Measurements from ENCODE around the gene PDZRN4.
A peak's percentile ranks its signal among the peaks of the same experiment; 100 is the strongest.
"Not testable (repeated sequence)": the region's sequence is repeated elsewhere in the genome, so short reads cannot be mapped to it uniquely, and the experiment has no call there.

Gene PDZRN4

DNA sequence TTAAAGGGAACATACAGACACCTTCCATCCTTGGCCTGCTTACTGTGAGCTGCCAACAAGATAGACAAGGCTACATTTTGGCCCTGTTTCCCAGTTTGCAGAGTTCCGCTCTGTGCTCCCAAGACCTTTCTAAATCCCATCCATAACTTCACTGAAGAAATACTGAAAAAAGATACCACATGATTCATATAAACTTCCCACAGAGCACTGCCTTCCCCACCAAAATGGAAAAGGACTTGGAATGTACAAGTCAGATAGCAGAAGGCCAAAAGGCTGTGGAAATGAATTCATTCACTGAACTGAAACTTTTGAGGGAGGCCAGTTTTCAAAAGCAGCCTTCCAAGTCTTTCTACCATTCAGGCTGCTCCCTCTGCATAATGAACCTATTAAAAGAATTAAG, 29.6 kb downstream of the PDZRN4 start:
- DNase-seq, result no peak

DNA sequence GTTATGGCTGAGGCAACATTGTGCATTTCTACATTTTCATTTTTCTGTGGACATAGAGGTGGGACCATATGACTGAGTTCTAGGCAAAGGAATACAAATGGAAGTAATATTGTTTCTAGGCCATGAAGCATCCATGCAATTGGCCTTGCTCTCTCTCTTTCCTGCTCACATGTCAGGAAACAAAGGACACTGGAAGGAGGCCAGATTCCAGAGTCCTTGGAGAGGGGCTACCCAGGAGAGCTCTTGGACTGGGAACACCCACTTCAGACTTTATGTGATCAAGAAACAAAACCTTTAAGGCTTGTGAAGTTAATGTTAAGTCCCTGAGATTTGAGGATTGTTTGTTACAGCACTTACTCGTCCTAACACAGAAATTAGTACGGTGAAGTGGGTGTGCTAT, 32.8 kb downstream of the PDZRN4 start:
- DNase-seq, result no peak

DNA sequence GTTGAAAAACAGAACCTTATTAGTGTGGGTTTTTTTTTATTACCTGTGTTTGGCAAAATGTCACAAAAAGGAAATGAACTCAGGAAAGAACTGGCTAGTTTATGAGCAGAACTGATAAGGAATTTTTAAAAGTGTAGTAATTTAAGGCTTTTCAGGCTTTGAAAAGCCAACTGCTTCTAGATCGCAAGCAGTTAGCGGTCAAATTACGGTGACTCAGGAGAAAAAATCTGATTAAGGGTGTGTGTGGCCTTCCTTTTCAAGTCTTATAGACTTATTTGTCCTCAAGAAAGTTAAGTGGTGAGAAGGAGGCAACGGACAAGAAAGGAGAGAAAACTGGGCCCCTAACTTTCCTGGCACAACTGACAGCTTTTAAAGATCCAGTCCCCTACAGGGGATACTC, 33.4 kb downstream of the PDZRN4 start:
- DNase-seq, result no peak

DNA sequence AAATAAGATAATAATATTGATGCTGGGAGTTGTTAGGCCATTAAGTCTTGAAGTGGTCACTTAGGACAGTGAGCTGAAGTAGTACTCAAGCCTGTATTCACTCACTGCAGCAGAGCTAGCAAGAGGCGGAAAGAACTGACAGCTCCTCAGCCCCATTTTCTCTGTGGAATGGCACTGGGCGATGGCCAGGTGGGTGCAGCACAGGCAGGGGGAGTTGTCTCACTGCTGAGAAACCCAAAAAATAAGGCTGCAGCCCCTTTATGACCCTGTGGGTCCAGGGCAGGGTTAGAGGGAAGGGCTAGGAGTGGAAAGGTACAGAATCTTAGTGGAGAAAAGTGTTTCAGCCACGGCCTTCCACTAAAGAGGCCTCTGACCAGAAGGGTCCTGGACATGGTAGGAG, 35.5 kb downstream of the PDZRN4 start:
- DNase-seq, result no peak

DNA sequence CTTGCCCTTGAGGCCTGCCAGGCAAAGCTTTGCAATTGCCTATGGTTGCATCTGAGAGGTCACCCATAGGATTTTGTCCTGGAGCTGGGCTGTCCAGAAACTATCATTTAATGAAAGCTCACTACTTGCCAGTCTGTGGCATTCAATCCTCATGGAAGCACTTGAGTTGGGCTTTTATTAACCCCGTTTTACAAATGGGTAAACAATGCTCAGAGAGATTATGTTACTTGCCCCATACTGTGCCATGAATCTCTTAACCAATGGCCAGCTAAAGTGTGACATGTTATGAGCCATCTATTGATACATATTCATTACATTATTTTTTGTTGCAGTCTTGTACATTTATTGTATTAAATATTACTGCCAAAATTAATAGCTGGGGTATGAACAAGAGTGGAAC, 35.9 kb downstream of the PDZRN4 start:
- DNase-seq, result no peak

DNA sequence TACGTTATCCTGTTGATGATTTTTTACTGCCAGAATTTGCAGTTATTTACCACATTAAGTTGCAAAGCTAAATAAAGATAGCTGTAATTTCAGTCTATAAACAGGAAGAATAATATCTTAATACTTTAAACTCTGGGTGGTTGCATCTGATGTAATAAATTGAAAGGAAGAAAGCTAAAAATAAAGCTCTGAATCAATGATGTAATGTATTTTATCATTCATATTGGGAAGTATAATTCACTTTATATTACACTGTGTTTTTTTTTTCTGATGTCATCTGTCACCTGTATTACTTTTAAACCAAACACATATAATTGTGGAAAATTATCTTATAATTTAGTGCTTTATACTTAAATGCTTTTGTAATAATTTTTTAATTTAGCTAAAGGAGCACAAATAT, 37.1 kb downstream of the PDZRN4 start:
- no peak for DNase-seq

DNA sequence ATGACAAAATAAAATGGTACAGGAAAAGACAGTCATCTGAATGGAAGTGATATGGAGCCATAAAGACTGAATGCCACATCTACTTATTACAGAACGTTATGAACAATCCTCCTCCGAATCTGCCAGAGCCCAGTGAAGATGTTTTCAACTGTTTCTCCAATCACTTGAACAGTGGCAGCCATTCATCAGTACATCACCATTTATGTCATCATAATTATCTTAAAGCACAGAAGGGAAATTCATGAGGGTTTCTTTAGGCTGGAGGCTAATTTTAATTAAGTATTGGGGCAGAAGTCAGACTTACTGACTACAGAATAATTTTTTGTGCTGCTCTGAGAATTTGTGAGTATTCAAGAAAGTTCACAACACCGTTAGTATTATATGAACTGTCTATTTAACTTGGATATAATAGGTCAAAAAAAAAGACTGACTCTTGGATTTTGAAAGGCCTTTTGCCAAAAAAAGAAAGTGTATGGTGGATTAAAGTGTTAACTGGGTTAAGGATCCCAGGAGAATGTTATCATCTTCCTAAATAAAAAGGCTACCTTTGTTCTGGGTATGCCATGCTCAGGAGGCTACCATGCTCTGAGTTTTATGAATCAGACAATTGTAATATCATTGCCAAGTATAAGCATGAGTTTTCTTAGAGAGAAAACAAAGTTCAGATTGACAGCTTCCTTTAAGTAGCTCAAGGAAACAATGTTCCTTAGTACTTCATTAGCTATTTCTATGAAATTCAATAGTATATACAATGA, 40.1 kb downstream of the PDZRN4 start:
- no peak for DNase-seq

DNA sequence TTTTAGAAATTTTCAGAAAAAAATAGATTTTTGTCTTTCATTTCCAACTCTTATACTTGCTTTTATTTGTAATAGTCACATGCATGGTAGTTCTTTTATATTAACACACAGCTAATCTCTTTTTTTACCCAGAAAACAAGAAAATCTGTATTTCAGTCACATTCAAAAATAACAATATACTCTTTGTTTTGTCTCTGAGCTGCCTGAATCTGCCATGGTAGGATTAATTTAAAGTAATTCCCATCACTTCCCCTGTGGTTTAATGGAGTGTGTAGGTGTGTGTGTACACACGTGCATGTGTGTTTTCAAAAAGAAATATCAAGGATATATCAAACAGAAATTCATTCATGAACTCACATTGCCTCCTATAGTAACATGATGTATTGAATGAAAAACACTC, 42.6 kb downstream of the PDZRN4 start:
- DNase-seq, result no peak

DNA sequence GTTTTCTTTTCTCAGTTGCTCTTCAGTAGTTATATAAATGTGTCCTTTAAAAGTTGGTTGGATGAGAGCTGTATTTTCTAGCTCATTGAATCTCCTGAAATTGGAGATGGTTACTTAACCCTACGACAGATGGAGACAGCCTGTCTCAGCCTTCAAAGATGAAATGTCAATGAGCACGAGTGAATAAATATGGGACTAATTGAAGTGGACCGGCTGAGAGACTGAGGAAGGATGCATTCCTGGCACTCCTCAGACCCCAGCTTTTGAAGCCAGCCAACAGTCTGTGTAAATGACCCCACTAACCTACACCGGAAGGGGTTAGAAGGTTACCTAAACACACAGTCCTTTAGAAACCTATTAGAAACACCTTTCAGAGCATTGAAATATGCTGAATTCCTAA, 46.6 kb downstream of the PDZRN4 start:
- DNase-seq, result peak in 1 of 2 experiments; percentile 74

DNA sequence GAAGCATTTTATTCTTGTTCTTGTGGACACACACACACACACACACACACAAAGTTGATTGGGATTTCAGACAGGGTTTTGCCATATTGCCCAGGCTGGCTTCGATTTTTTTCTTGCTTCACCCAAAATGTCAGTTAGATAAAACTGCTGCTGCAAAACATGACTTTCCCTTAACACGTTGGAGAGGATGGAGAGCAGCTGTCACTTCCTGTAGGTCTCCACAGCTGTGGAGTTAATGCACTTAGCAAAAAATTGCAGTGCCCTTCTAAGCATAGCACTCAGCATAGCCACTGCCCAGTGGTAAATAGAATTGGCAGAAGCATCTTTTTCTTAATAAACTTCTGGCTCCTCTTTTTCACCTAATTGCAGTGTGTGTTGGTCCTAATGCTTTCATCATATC, 54.5 kb downstream of the PDZRN4 start:
- DNase-seq, result peak in 1 of 2 experiments; percentile 17

DNA sequence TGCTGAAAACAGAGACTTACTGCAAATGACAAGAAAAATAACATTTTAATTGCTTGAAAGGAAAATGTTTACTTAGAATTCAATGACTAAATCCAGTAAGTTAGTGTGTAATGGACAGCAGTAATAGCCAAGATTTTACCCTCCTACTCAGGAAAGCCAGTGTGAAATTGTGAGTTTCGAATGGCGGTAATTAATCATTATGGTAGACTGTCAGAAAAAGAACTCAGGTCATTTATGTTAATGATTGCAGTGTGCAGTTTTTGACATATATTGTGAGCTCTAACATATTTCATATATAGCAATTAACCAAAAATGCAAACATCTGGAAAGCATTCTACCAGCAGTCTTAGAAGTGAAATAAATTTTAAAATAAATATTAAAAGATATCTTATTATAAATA, 60.3 kb downstream of the PDZRN4 start:
- no peak for DNase-seq

DNA sequence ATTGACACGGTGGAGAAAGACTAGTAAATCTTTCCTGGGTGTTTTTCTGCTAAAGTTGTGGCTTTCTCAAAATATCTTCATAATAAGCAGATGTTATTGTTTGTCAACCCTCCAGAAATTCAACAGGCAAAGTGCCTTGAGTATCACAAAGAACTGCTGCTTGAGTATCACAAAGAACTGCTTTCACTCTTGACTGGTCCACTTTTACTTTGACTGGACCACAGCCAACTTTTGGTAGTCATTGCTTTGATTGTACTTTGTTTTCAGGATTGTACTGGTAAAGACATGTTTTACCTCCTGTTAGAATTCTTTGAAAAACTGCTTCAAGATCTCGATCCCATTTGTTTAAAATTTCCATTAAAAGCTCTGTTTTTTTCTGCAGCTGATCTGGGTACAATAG, 62.6 kb downstream of the PDZRN4 start:
- DNase-seq, result peak in 1 of 2 experiments; percentile 40

DNA sequence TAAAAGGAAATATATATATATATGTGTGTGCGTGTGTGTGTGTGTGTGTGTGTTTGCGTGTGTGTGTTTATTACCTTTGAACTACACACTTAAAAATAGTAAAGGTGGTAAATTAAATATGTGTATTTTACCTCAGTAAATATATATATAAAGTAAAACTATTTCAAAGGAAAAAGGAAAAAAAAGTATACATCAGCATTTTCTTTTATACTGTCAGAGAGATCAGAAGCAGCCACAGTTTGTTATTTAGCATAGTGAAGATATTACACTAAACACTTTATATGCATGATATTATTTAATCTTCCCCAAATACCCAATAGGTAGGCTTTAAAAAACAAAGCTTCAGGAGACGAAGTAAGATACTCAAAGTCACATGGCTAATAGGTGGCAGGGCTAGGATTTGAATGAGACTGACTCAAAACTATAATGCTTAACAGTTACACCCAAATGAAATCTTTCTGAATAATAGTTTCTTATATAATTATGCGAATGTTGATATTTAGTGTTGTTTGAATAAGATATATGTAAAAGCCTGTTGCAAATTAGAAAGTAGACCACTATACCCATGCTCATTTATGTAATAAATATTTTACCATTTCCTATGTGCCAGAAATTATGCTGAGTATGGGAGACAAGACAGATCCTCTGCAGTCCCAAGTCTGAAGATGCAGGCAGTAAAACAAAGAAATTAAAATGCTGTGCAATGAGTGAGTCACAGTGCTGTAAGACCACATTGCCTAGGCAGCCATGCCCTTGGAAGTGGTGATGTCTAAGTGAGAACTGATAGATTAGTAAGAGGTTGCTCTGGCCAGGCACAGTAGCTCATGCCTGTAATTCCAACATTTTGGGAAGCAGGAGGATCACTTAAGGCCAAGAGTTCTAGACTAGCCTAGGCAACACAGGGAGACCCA, 66.1 kb downstream of the PDZRN4 start:
- DNase-seq, result no peak

DNA sequence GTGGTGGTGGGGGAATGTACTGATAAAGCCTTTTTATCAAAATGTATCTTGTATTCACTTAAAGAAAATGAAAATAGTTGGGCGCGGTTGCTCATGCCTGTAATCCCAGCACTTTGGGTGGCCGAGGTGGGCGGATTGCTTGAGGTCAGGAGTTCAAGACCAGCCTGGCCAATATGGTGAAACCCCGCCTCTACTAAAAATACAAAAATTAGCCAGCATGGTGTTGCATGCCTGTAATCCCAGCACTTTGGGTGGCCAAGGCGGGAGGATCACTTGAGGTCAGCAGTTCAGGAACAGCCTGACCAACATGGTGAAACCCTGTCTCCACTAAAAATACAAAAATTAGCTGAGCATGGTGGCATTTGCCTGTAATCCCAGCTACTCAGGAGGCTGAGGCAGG, 75.1 kb downstream of the PDZRN4 start:
- not testable (repeated sequence) for DNase-seq

DNA sequence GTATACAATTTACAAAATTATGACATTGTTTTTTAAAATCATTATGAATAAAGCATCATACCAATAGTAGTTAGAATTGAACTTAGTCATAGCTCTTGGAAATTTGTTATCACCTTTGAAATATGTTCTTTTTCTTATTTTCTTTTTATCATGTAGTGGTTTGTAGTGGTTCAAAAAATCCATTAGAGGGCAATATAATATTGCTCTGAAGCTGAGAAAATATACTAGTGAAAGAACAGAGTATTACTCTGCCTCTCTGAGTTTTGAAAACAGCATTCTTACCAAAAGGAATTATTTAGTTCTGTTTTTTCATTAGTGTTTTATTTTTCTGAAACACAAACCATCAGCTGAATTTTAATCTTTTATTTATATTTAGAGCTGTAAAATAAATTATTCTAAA, 76.2 kb downstream of the PDZRN4 start:
- DNase-seq, result no peak

DNA sequence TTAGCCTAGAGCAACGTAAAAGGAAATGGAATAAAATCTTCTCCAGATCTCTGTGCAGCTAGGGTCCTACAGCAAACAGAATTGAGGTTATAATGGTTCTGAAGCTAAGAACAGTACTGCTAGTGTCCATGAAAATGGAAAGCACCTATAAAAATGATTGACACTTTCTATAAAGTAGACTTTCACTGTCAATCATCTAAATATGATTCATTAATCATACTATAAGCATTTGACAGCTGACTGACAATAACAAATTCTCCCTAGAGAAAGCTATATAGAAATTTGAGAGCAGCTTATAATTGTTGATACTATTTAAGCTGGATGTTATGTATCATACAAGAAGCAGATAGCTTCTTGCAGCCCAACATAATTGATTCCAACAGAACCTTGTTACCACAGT, 80.9 kb downstream of the PDZRN4 start:
- no peak for DNase-seq

DNA sequence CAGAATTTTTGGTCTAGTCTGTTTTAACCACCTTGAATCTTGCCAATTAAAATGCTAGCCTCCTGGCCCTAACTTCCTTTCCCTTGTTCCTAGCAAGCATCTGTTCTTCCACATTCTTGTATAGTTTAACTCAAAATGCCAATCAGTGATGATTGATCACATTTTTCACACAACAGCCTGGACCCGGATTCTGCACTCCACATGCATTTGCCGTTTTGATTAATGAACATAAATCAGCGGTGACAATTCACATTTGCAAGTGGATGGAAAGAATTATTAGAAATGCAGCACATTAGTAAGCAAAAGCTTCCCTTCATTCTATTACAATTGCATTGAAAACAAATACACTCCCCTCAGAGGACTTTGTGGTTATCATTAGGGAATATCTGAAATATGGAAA, 83.4 kb downstream of the PDZRN4 start:
- no peak for DNase-seq

DNA sequence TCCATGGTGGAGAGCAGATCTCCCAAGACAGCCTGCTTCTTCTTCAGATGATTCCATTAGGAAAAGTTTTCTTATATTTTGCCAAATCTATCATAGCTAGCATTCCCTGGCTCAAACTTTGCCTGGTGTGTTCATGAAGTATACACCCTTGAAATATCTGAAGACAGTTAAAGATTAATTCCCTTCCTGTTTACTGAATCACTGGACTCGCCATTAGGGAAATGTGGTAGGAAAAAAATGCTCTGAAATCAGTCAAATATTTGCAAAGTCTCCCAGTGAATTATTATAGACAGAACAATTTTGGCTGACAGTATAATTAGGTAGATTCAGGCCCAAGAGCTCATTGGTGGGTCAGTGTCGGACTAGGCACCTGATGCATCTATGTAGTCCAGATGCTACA, 86.5 kb downstream of the PDZRN4 start:
- DNase-seq, result no peak

DNA sequence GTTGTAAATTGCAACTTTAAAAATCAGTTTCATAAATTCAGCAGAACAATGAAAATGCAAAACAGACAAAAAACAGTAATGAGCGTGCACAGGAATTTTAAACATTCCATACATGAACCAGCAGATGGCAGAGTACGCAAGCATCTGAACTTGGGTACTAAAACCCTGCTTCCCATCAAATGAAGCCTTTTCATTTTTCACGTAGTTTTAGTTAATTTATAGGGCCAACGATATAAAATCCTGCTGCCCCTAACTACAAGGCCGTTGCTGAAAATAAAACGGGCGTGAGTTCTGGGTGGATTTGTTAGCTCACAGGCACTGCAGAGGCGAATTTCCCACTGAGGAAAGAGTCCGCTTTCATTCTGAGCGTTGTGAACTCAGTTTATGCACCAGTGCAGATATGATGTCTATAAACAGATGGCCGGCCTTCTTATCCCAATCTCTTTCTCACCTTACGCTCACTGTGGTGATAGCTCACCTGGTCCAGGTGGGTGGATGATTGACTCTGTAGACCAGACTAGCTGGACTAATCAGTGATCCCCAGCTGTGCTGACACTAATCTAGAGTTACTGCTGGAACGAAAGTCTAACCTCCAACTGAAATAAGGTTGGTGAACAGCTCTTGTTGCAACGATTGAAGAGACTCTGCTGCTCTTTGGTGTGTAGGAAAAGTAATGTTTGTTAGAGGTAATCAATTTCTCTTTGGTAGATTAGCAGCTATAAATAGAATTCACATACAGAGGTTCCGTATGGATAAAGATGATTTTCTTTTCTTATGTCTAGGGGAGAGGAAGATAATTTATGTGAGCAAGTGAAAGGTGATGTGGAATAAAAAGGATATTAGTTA, 89.2 kb downstream of the PDZRN4 start:
- DNase-seq, result peak; percentile 37 to 68

DNA sequence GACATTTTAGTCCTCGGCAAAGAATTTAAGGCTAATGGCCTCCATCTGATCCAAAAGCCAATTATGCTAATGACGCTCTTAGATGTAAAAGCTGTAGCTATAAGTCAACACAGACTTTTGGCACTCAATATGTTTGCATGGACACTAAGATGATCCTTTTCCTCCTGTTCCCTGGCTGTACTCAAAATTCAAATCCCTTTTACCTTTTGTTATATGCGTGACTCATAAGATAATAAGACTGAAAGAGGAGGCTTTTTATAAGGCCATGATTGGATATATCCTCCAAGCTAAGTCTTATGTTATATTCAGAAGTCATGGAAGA, 89.8 kb downstream of the PDZRN4 start:
- no peak for DNase-seq

DNA sequence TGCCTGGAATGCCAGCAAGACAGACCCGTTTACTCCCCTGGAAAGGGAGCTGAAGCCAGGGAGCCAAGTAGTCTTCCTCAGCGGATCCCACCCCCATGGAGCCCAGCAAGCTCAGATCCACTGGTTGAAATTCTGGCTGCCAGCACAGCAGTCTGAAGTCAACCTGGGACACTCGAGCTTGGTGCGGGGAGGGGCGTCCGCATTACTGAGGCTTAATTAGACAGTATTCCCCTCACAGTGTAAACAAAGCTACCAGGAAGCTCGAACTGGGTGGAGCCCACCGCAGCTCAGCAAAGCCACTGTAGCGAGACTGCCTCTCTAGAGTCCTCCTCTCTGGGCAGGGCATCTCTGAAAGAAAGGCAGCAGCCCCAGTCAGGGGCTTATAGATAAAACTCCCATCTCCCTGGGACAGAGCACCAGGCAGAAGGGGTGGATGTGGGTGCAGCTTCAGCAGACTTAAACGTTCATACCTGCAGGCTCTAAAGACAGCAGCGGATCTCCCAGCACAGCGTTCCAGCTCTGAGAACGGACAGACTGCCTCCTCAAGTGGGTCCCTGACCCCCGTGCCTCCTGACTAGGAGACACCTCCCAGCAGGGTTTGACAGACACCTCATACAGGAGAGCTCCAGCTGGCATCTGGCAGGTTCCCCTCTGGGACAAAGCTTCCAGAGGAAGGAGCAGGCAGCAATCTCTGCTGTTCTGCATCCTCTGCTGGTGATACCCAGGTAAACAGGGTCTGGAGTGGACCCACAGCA, 92.4 kb downstream of the PDZRN4 start:
- not testable (repeated sequence) for DNase-seq

DNA sequence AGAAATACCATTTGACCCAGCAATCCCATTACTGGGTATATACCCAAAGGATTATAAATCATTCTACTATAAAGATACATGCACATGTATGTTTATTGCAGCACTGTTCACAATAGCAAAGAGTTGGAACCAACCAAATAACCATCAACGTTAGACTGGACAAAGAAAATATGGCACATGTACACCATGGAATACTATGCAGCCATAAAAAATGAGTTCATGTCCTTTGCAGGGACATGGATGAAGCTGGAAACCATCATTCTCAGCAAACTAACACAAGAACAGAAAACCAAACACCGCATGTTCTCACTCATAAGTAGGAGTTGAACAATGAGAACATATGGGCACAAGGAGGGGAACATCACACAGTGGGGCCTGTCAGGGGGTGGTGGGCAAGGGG, 97.3 kb downstream of the PDZRN4 start:
- DNase-seq, result not testable (repeated sequence)

DNA sequence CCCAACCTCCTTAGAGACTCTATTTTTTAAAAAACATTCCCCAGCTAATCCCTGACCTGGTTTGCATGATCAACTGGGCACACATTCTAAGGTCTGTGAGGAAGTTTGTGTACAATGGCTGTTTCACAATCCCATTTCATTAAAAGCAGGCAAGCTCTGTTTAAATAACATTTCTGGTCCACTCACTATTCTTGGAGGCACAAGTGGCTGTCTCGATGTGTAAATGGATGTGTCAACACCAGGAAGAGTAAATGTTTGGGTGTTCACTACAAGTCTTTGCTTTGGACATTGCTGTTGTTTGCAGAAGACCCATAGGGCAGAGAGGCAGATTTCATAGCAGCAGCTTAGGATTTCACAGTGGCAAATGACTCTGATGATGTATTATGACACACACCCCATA, 98.3 kb downstream of the PDZRN4 start:
- no peak for DNase-seq
